GM13977 (cell line): Measurements from ENCODE around the gene ASB9.
"Not testable (repeated sequence)": the region's sequence is repeated elsewhere in the genome, so short reads cannot be mapped to it uniquely, and the experiment has no call there.

Experiments used
- DNase-seq: peaks from one replicate; pipeline ENCODE4 v3.0.0; 2012; ENCODE audit warnings: low spot score
- in situ Hi-C: fragments of 300-500 bp; cut with MboI; formaldehyde crosslinking; loops from one replicate; pipeline ENCODE4 v1.12.0; 2022; ENCODE audit warnings: low sequenced_read_pairs, low pct_unique_long_range_greater_than_20kb, mixed read lengths, inconsistent platforms; ENCODE audit not compliant: unreplicated experiment
- TF ChIP-seq, protein P1 (sequence below): IDR thresholded peaks from 2 replicates; pipeline ENCODE4 v1.5.1; 2012; ENCODE audit warnings: mild to moderate bottlenecking, control low read depth; ENCODE audit not compliant: insufficient read depth; ENCODE audit errors: extremely low read depth, missing control alignments

The ASB9 gene, protein sequence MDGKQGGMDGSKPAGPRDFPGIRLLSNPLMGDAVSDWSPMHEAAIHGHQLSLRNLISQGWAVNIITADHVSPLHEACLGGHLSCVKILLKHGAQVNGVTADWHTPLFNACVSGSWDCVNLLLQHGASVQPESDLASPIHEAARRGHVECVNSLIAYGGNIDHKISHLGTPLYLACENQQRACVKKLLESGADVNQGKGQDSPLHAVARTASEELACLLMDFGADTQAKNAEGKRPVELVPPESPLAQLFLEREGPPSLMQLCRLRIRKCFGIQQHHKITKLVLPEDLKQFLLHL

DNA sequence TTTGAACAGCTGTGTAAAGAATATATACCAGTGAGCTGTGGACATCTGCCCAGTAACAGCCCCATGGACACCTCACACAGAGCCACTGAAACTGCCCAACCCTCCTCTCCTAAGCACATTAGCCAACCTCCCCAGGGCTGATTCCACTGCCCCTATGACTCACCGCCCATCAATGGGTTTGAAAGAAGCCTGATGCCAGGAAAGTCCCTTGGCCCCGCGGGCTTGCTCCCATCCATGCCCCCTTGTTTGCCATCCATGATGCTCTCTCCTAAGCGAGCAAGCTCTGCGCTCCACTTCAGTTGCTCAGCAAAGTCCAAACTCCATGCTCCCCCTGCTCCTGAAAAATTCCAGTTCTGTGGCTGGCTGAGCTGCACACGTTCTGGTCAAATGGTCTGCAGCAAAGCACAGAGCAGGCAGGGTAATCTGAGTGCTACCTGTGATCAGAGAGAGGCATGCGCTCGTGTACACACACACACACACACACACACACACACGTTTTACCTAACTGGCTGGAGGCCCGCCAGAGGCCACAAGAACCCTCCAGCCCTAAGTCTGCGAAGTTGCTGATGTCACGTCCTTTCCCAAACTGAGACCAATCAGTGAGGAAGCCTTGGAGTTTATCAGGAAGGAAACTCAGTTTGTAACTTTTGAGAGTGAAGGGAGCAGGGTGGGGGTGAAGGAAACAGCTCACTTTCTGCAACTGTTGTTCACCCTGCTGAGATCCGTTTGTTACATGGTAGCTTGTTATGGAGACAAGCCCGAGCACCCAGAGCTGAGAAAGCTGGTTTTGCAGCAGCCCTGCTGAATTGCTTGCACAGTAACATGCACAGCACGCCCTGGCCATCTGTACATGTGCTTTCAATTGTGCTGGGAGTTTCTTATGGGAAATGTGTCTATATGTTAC lies at the start of gene ASB9:
Gene ASB9 (minus strand): TSS at position 466 of the 904 bp plus-strand sequence. CDS start 209 bp downstream, at position 257.
- peak; percentile 28 for DNase-seq
- in situ Hi-C loops: no loop called here
- TF ChIP-seq, protein P1, sequence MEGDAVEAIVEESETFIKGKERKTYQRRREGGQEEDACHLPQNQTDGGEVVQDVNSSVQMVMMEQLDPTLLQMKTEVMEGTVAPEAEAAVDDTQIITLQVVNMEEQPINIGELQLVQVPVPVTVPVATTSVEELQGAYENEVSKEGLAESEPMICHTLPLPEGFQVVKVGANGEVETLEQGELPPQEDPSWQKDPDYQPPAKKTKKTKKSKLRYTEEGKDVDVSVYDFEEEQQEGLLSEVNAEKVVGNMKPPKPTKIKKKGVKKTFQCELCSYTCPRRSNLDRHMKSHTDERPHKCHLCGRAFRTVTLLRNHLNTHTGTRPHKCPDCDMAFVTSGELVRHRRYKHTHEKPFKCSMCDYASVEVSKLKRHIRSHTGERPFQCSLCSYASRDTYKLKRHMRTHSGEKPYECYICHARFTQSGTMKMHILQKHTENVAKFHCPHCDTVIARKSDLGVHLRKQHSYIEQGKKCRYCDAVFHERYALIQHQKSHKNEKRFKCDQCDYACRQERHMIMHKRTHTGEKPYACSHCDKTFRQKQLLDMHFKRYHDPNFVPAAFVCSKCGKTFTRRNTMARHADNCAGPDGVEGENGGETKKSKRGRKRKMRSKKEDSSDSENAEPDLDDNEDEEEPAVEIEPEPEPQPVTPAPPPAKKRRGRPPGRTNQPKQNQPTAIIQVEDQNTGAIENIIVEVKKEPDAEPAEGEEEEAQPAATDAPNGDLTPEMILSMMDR: no peak

DNA sequence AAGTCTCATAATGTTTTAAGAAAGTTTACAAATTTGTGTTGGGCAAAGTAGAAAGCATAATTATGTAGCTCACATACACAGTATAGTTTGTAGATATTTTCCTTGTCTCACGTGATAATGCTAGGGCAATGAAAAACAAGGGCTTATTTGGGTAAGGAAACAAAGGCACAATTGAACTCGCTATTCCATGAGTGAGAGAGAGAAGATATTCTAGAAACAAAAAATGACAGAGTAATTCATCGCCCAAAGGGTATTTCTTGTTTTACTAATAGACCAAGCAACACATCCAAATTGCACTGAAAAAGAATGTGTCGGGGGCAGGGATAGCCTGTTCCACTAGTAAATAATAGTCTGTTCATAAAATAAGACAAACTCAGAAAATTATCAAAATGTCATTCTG lies 49.2 kb upstream of the ASB9 start:
- DNase-seq: no peak
- TF ChIP-seq, protein P1: no peak
- in situ Hi-C loops: no loop called here

DNA sequence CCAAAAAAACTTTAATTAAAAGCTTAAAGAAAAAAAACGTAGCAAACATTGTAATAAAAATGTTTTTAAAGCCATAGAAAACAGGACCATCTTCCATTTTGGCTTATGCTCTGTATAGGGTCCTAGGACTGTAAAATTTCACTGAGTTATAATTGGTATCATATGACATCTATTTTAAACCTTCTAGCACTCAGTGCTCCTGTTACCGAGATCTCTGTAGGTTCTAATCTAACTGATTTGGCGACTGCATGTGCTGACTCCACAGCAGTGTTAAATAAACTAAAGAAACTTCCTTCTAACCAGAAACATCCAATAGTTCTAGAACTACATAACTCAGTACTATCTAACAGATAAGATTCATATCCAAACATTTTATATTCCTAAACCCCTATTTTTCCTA lies 45.6 kb upstream of the ASB9 start, which contains the start of gene ASB11:
Gene ASB11 (minus strand): TSS at position 132 of the 400 bp plus-strand sequence. CDS start 35 bp downstream, at position 97.
- DNase-seq: no peak
- in situ Hi-C loops: no loop called here
- TF ChIP-seq, protein P1: no peak

DNA sequence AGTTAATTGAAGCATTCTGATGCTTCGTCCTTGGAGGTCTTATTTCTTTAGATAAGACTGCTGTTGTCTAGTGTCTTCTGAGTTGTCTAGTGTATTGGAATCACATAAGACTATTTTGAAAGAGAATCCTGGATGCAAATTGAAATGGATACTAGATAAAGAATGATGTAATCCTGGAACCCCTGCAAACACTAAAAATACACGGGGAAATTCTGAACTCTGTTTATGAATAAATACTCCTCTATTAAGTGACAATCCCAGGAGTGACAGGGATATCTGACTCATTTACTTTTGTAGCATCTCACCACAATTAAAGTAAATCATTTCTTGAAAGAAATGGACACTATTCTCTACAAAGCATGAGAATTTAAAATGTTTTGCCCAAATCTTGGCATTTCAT lies 44.6 kb upstream of the ASB9 start:
- no peak for DNase-seq
- TF ChIP-seq, protein P1: no peak
- in situ Hi-C loops: no loop called here

DNA sequence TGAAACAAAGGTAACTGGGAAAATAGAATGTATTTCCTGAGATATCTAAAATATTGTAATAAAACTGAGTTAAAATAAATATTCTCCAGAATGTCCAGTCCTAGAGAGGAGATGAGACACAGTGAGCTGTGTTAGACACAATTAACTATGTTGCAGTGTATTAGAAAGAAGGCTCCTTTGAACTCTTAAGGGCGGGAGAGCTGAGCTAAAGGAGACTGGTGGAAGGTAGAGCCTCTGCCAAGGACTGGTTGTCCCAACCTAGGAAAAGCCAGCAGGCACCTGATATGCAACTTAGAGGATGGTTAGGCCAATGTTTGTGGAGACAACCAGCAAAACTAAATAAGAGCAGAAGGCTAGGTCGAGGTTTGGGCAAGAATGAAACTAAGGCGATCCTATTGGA lies 41.2 kb upstream of the ASB9 start:
- TF ChIP-seq, protein P1: no peak
- in situ Hi-C loops: no loop called here
- DNase-seq: no peak

DNA sequence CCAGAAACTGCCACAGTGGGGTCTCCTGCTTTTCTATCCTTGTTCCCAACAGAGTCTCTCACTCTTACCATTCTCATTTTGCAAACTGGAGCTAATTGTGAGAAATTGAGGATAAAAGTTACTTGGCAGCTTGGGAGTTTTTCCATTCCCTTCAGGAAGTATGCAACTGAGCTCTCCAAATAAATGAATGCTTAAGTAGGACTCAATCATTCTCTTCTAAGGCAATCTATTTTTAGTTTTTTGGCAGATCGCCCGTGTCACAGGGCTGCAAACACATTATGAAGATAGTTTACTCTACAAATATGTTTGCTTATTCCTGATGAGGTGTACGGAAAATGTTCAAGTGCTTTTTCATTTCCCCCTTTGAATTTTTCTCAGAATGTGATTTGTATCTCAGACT lies 40.2 kb upstream of the ASB9 start:
- no peak for DNase-seq
- in situ Hi-C loops: no loop called here
- TF ChIP-seq, protein P1: no peak

DNA sequence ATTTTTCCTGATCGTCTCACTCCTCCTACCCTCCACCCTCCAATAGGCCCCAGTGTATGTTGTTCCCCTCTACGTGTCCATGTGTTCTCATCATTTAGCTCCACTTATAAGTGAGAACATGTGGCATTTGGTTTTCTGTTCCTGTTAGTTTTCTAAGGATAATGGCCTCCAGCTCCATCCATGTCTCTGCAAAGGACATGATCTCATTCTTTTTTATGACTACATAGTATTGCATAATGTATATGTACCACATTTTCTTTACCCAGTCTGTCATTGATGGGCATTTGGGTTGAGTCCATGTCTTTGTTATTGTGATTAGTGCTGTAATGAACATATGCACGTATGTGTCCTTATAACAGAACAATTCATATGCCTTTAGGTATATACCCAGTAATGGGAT lies 36.0 kb upstream of the ASB9 start:
- in situ Hi-C loops, DNase-seq: not testable (repeated sequence)
